ENCODE results near the gene ATP9B.
A peak's percentile ranks its signal among the peaks of the same experiment; 100 is the strongest.

The ATP9B gene

GRCh38 chr18:79337184-79337583 lies 268.0 kb downstream of the ATP9B start:
- no peak for DNase-seq (ENCODE audit: low read depth)
- no peak overlapping the region for H3K4me3 ChIP-seq (ENCODE audit: low read length)
- TF ChIP-seq CTCF (IDR thresholded peaks at IDR 0.05; ENCODE audit: insufficient read depth, low read depth, low read length, missing control alignments), result no peak

GRCh38 chr18:79337620-79338019 lies 268.4 kb downstream of the ATP9B start:
- H3K4me3 ChIP-seq (ENCODE audit: low read length), result no peak overlapping the region

GRCh38 chr18:79339094-79339908 lies 270.1 kb downstream of the ATP9B start:
- DNase-seq (ENCODE audit: low read depth), result no peak
- no peak for TF ChIP-seq CTCF (IDR thresholded peaks at IDR 0.05; ENCODE audit: insufficient read depth, low read depth, low read length, missing control alignments)
- no peak overlapping the region for H3K4me3 ChIP-seq (ENCODE audit: low read length)

More at GRCh38 chr18:79337620-79338019, 268.4 kb downstream of the ATP9B start:
- TF ChIP-seq CTCF (IDR thresholded peaks at IDR 0.05; ENCODE audit: insufficient read depth, low read depth, low read length, missing control alignments), result no peak
- no peak for DNase-seq (ENCODE audit: low read depth)

GRCh38 chr18:79343567-79344207 lies 274.5 kb downstream of the ATP9B start:
- no peak overlapping the region for H3K4me3 ChIP-seq (ENCODE audit: low read length)
- TF ChIP-seq CTCF (IDR thresholded peaks at IDR 0.05; ENCODE audit: insufficient read depth, low read depth, low read length, missing control alignments), result no peak
- peak; percentile 10 for DNase-seq (ENCODE audit: low read depth)

GRCh38 chr18:79344208-79344581 lies 275.0 kb downstream of the ATP9B start:
- TF ChIP-seq CTCF (IDR thresholded peaks at IDR 0.05; ENCODE audit: insufficient read depth, low read depth, low read length, missing control alignments), result no peak
- DNase-seq (ENCODE audit: low read depth), result no peak
- no peak overlapping the region for H3K4me3 ChIP-seq (ENCODE audit: low read length)

GRCh38 chr18:79345366-79345765 lies 276.2 kb downstream of the ATP9B start:
- TF ChIP-seq CTCF (IDR thresholded peaks at IDR 0.05; ENCODE audit: insufficient read depth, low read depth, low read length, missing control alignments), result no peak
- no peak overlapping the region for H3K4me3 ChIP-seq (ENCODE audit: low read length)
- DNase-seq (ENCODE audit: low read depth), result no peak

Measured in epithelial cell of esophagus (primary cell).